HepG2 (cell line): ENCODE measurements around the gene STYXL1. TPM values are rescaled to one million over a fixed set of nuclear protein-coding genes. Genes with fewer than 3 reads are reported as not detected.

Experiments
- ARNTL ChIP-seq: sonication (generic); formaldehyde crosslinking; IDR thresholded peaks from 2 replicates; pipeline ENCODE4 v1.4.0; 2020; ENCODE audit warnings: mild to moderate bottlenecking, missing genetic modification reagents
- E2F5 ChIP-seq: sonication (generic); formaldehyde crosslinking; conservative IDR thresholded peaks from 2 replicates; pipeline ENCODE4 v1.4.0; 2020; ENCODE audit warnings: missing genetic modification reagents
- GATA4 ChIP-seq: sonication (generic); IDR thresholded peaks from 2 replicates; pipeline ENCODE4 v1.6.1; 2016; ENCODE audit warnings: antibody characterized with exemption, low read depth, borderline replicate concordance
- HNRNPL ChIP-seq: fragments of 200-400 bp; formaldehyde crosslinking; IDR thresholded peaks from 2 replicates; pipeline ENCODE4 v1.6.1; 2017; ENCODE audit warnings: mild to moderate bottlenecking, low read depth, low read length
- IRF1 ChIP-seq: sonication (generic); formaldehyde crosslinking; IDR thresholded peaks from 2 replicates; pipeline ENCODE4 v1.4.0; 2020; ENCODE audit warnings: low read depth, mild to moderate bottlenecking, missing genetic modification reagents
- KAT8 ChIP-seq: IDR thresholded peaks from 2 replicates; pipeline ENCODE4 v1.6.1; 2016; ENCODE audit warnings: missing genetic modification reagents, missing compliant biosample characterization
- KDM2A ChIP-seq: sonication (generic); formaldehyde crosslinking; IDR thresholded peaks from 2 replicates; pipeline ENCODE4 v1.4.0; 2020; ENCODE audit warnings: low read depth, missing genetic modification reagents, borderline replicate concordance
- NFE2 ChIP-seq: sonication (generic); formaldehyde crosslinking; IDR thresholded peaks from 2 replicates; pipeline ENCODE4 v1.4.0; 2020; ENCODE audit warnings: missing genetic modification reagents
- PCBP1 ChIP-seq: fragments of 200-400 bp; formaldehyde crosslinking; IDR thresholded peaks from 2 replicates; pipeline ENCODE4 v1.6.1; 2017; ENCODE audit warnings: mild to moderate bottlenecking, low read depth, low read length, borderline replicate concordance
- PRPF4 ChIP-seq: fragments of 200-400 bp; formaldehyde crosslinking; IDR thresholded peaks from 2 replicates; pipeline ENCODE4 v1.6.1; 2016; ENCODE audit warnings: low read length, low read depth; ENCODE audit not compliant: poor library complexity, severe bottlenecking
- SIN3A ChIP-seq: IDR thresholded peaks from 2 replicates; pipeline ENCODE4 v1.6.1; 2011; ENCODE audit warnings: low read depth, mild to moderate bottlenecking, control low read depth, low read length, borderline replicate concordance
- SMYD3 ChIP-seq: sonication (generic); formaldehyde crosslinking; IDR thresholded peaks from 2 replicates; pipeline ENCODE4 v1.8.1; 2023; ENCODE audit warnings: mild to moderate bottlenecking, missing genetic modification reagents
- SP2 ChIP-seq: sonication (generic); formaldehyde crosslinking; IDR thresholded peaks from 2 replicates; pipeline ENCODE4 v1.5.1; 2020; ENCODE audit warnings: mild to moderate bottlenecking, missing genetic modification reagents
- WIZ ChIP-seq: sonication (generic); formaldehyde crosslinking; IDR thresholded peaks from 2 replicates; pipeline ENCODE4 v1.5.1; 2020; ENCODE audit warnings: mild to moderate bottlenecking, missing genetic modification reagents
- ZBTB3 ChIP-seq: sonication (generic); formaldehyde crosslinking; IDR thresholded peaks from 2 replicates; pipeline ENCODE4 v1.4.0; 2020; ENCODE audit warnings: low read depth, mild to moderate bottlenecking, moderate library complexity, missing genetic modification reagents, borderline replicate concordance
- ZNF205 ChIP-seq: IDR thresholded peaks from 2 replicates; pipeline ENCODE4 v1.6.1; 2018; ENCODE audit warnings: missing biosample characterization, missing genetic modification reagents
- ZNF224 ChIP-seq: sonication (generic); formaldehyde crosslinking; IDR thresholded peaks from 2 replicates; pipeline ENCODE4 v1.5.0; 2020; ENCODE audit warnings: mild to moderate bottlenecking, missing genetic modification reagents
- ZNF337 ChIP-seq: sonication (generic); formaldehyde crosslinking; IDR thresholded peaks from 2 replicates; pipeline ENCODE4 v1.5.1; 2020; ENCODE audit warnings: missing genetic modification reagents, low read depth, mild to moderate bottlenecking, borderline replicate concordance
- polyA plus RNA-seq, 8 experiments: library from polyadenylated mRNA; depleted of rRNA in 3 of 8; stranded (reverse) in 7 of 8; unstranded in 1 of 8; fragments of >200 nt; fragmentation: Illumina TruSeq in 4 of 8; extraction: Trizol in 4 of 8; gene quantifications; 2 replicates each; pipeline versions ENCODE4 v1.2.1 to v1.2.3, GENCODE V29; 2011 to 2016; ENCODE audit warnings: low read depth in 4 of 8, missing spikeins in 1 of 8, mixed read lengths in 1 of 8; ENCODE audit not compliant: insufficient read depth in 1 of 8
- total RNA-seq, 5 experiments: library from RNA; depleted of rRNA; stranded (reverse); fragments of >200 nt; fragmentation: Illumina TruSeq; extraction: Trizol; gene quantifications; 2 replicates each; pipeline ENCODE4 v1.2.3, GENCODE V29; 2016; ENCODE audit warnings: low read depth in 1 of 5
- TF ChIP-seq, protein P1 (sequence below): sonication (generic); formaldehyde crosslinking; IDR thresholded peaks from 2 replicates; pipeline ENCODE4 v1.8.1; 2023; ENCODE audit warnings: missing genetic modification reagents, mild to moderate bottlenecking, borderline replicate concordance
- TF ChIP-seq, protein P2 (sequence below): fragments of 450-650 bp; IDR thresholded peaks from 2 replicates; pipeline ENCODE4 v1.6.1; 2017; ENCODE audit warnings: mild to moderate bottlenecking
- TF ChIP-seq, protein P3 (sequence below): sonication (generic); formaldehyde crosslinking; IDR thresholded peaks from 2 replicates; pipeline ENCODE4 v1.9.0; 2021; ENCODE audit warnings: missing genetic modification reagents, mild to moderate bottlenecking, borderline replicate concordance

Gene STYXL1
- total and polyA plus RNA-seq, 2 of the 13 experiments (the other 11 are each of a cell fraction or from before 2014, with no cell fraction given), result 23.9 to 38.3 TPM

DNA sequence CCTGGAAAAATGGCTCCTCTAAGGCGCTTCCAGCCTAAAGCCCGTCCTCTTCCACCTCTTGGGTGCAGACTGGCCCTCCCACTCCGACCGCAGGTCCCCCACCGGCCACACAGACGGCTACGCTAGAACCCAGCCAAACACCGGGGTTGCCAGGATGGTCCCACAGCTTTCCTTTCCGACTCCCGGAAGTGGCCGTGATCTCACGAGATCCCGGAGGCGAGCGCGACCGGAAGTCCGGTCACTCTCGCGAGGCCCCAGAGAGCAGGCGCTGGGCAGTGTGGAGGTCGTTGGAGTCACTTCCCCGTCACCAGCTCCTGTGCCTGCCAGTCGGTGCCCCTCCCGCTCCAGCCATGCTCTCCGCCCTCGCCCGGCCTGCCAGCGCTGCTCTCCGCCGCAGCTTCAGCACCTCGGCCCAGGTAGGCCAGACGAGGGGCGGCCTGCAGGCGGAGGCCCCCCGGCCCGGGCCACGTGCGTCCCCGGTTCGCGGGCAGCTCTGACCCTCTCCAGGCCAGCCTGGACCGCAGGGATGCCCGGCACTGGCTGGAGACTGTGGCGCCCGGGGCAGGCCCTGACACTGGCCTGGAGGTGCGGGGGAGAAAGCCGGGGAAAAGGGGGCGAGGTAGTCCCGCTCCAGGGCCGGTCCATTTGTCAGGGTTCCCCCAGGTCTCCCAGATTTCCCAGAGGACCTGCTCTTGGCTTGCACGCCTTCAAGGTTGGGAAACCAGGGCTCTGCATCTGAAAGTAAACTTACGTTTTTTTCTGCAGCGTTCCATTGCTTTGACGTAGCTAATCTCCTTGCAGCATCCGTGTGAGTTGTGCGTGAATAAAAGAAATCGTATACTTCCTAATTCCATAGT, at the start of gene STYXL1, which contains the start of gene MDH2 (continued):
- TF ChIP-seq, protein P1, sequence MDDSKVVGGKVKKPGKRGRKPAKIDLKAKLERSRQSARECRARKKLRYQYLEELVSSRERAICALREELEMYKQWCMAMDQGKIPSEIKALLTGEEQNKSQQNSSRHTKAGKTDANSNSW (CRISPR knock-in tag), result no peak
- TF ChIP-seq SIN3A, result peak; percentile 92
- TF ChIP-seq IRF1, result no peak
- TF ChIP-seq ZNF337 (CRISPR knock-in tag), result peak; percentile 96
- TF ChIP-seq SMYD3 (CRISPR knock-in tag), result no peak; the same call in 1 of the 2 replicates
- TF ChIP-seq ZNF205 (CRISPR knock-in tag), result peak; percentile 82; the same call in 1 of the 2 replicates
- TF ChIP-seq, protein P2, sequence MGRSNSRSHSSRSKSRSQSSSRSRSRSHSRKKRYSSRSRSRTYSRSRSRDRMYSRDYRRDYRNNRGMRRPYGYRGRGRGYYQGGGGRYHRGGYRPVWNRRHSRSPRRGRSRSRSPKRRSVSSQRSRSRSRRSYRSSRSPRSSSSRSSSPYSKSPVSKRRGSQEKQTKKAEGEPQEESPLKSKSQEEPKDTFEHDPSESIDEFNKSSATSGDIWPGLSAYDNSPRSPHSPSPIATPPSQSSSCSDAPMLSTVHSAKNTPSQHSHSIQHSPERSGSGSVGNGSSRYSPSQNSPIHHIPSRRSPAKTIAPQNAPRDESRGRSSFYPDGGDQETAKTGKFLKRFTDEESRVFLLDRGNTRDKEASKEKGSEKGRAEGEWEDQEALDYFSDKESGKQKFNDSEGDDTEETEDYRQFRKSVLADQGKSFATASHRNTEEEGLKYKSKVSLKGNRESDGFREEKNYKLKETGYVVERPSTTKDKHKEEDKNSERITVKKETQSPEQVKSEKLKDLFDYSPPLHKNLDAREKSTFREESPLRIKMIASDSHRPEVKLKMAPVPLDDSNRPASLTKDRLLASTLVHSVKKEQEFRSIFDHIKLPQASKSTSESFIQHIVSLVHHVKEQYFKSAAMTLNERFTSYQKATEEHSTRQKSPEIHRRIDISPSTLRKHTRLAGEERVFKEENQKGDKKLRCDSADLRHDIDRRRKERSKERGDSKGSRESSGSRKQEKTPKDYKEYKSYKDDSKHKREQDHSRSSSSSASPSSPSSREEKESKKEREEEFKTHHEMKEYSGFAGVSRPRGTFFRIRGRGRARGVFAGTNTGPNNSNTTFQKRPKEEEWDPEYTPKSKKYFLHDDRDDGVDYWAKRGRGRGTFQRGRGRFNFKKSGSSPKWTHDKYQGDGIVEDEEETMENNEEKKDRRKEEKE, result no peak
- TF ChIP-seq NFE2 (CRISPR knock-in tag), result no peak
- TF ChIP-seq SP2 (CRISPR knock-in tag), result peak; percentile 66
- TF ChIP-seq, protein P3, sequence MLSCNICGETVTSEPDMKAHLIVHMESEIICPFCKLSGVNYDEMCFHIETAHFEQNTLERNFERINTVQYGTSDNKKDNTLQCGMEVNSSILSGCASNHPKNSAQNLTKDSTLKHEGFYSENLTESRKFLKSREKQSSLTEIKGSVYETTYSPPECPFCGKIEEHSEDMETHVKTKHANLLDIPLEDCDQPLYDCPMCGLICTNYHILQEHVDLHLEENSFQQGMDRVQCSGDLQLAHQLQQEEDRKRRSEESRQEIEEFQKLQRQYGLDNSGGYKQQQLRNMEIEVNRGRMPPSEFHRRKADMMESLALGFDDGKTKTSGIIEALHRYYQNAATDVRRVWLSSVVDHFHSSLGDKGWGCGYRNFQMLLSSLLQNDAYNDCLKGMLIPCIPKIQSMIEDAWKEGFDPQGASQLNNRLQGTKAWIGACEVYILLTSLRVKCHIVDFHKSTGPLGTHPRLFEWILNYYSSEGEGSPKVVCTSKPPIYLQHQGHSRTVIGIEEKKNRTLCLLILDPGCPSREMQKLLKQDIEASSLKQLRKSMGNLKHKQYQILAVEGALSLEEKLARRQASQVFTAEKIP (CRISPR knock-in tag), result no peak
- no peak for TF ChIP-seq WIZ (CRISPR knock-in tag)
- TF ChIP-seq E2F5 (CRISPR knock-in tag), result no peak
- TF ChIP-seq ZNF224 (CRISPR knock-in tag), result 0 out of 2 replicates have a peak, but pooled peaks have one; percentile 51
- TF ChIP-seq PRPF4, result no peak
- peak; percentile 90; the same call in 1 of the 2 replicates for TF ChIP-seq PCBP1
- no peak for TF ChIP-seq ZBTB3
- TF ChIP-seq GATA4, result peak; percentile 59; the same call in 1 of the 2 replicates
- peak; percentile 88 for TF ChIP-seq KDM2A
- TF ChIP-seq HNRNPL, result peak; percentile 94
- peak; percentile 99 for TF ChIP-seq KAT8 (CRISPR knock-in tag)
- peak; percentile 43; the same call in 1 of the 2 replicates for TF ChIP-seq ARNTL (CRISPR knock-in tag)
